Bronchial epithelial cell (primary cell): ENCODE measurements around the gene EIF3B. TPM values are rescaled to one million over a fixed set of nuclear protein-coding genes. Genes with fewer than 3 reads are reported as not detected.
A peak's percentile ranks its signal among the peaks of the same experiment; 100 is the strongest.

Source experiments
- DNase-seq: peaks from one replicate; pipeline ENCODE4 v3.0.0-alpha.2; 2010; ENCODE audit warnings: low read depth
- FAIRE-seq: peaks from 2 replicates; lab custom pipeline; 2011; peaks lifted over from hg19 to GRCh38; lab: Jason Lieb, UNC
- H3K27me3 ChIP-seq: 2 replicates; pipeline ENCODE4 v1.5.1; 2011; ENCODE audit warnings: low read length; ENCODE audit not compliant: control insufficient read depth, insufficient read depth
- H3K36me3 ChIP-seq: 2 replicates; pipeline ENCODE4 v1.5.1; 2011; ENCODE audit warnings: low read length; ENCODE audit not compliant: control insufficient read depth, insufficient read depth
- H3K4me3 ChIP-seq: 2 replicates; pipeline ENCODE4 v1.5.1; 2011; ENCODE audit warnings: mild to moderate bottlenecking, low read depth, low read length, control low read depth
- total RNA-seq: library from RNA; depleted of rRNA; stranded (reverse); fragments of >200 nt; gene quantifications from 2 replicates; pipeline ENCODE4 v1.2.1, GENCODE V29; 2014
- TF ChIP-seq, protein P1 (sequence below): IDR thresholded peaks from 2 replicates; pipeline ENCODE4 v1.5.1; 2011; ENCODE audit warnings: mild to moderate bottlenecking, moderate library complexity, low read length, control low read depth, inconsistent platforms; ENCODE audit not compliant: insufficient read depth, severe bottlenecking

Gene EIF3B
- total RNA-seq, 1 donor from 2014 or later: 262 TPM

DNA sequence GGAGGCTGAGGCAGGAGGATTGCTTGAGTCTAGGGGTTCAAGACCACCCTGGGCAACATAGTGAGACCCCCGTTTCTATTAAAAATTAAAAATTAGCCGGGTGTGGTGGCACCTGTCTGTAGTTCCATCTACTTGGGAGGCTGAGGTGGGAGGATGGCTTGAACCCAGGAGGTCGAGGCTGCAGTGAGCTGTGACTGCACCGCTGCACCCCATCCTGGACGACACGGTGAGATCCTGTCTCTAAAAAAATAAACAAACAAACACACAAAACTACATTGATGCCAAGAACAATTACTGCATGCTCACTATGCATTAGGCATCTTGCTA is 48.0 kb downstream of the EIF3B start:
- H3K4me3 ChIP-seq: peak overlapping the region; percentile 54
- H3K27me3 ChIP-seq: no peaks in the 10 kb centered on the region
- no peak for FAIRE-seq
- TF ChIP-seq, protein P1, sequence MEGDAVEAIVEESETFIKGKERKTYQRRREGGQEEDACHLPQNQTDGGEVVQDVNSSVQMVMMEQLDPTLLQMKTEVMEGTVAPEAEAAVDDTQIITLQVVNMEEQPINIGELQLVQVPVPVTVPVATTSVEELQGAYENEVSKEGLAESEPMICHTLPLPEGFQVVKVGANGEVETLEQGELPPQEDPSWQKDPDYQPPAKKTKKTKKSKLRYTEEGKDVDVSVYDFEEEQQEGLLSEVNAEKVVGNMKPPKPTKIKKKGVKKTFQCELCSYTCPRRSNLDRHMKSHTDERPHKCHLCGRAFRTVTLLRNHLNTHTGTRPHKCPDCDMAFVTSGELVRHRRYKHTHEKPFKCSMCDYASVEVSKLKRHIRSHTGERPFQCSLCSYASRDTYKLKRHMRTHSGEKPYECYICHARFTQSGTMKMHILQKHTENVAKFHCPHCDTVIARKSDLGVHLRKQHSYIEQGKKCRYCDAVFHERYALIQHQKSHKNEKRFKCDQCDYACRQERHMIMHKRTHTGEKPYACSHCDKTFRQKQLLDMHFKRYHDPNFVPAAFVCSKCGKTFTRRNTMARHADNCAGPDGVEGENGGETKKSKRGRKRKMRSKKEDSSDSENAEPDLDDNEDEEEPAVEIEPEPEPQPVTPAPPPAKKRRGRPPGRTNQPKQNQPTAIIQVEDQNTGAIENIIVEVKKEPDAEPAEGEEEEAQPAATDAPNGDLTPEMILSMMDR: no peak
- H3K36me3 ChIP-seq: no peaks in the 10 kb centered on the region
- no peak for DNase-seq

DNA sequence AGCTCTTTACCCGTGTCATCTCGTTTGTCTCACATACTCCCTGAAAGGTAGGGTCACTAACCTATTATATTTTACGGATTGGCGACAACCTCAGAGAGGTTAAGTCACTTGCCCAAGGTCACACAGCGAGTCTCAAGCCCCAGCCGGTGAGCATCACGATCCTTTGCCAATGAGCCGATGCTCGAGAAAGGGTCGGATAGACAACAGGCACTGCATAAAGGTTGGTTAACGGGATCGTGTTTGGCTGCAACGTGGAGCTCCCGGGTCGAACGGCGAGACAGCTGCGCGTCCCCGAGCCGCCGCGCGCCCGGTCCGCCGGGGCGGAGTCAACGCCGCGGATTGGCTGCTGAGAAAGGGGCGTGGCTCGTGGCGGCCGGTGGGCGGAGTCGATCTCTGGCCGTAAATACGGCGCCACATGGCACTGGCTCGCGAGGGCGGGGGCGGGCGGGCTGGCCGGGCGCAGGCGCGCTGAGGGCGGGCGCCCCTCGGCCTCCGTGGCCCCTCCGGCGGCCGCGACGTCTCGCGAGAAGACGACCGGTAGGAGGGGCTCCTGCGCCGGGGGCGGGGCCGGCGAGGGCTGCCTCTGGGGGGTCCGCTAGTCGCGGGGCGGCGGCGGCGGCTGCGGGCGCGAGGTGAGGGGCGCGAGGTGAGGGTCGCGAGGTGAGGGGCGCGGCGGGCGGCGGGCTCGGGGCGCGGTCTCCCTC is 48.5 kb downstream of the EIF3B start, which contains the start of gene CHST12:
CHST12 (plus strand) TSS at position 598 of the 704 bp plus-strand sequence. CDS start 29,029 bp downstream, outside the sequence.
- Histone ChIP-seq H3K27me3 (no peaks in the 10 kb centered on the region), H3K4me3 (peak within 1 kb of the TSS; percentile 54), H3K36me3 (no peaks in the 10 kb centered on the region)
- DNase-seq (peak; percentile 74), FAIRE-seq (no peak)
- TF ChIP-seq, protein P1: no peak

GRCh38 chr7:2403718-2404648 is 49.4 kb downstream of the EIF3B start:
- peak overlapping the region; percentile 54 for H3K4me3 ChIP-seq
- H3K27me3 ChIP-seq: no peaks in the 10 kb centered on the region
- TF ChIP-seq, protein P1: peak; percentile 13
- DNase-seq: no peak
- H3K36me3 ChIP-seq: no peaks in the 10 kb centered on the region
- FAIRE-seq: no peak

DNA sequence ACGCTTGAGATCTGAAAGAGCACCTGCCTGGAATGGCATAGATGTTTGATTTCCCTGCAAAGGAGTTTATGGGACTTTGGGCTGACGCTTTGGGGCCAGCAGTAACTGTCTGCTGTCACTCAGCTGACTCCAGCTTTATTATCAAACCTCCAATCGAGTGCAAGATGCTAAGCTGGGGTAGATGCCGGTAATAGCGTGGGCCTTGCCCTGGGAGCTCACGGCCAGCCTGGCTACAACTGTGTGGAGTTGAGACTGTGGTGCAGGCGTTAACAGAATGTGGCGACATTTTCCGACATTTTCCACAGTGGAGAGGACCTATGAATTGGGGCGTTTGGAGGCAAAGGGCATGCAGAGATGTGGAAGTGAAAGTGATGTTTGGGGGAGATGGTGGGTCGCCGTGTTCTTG is 50.1 kb downstream of the EIF3B start:
- TF ChIP-seq, protein P1: no peak
- DNase-seq: no peak
- no peaks in the 10 kb centered on the region for H3K36me3 ChIP-seq
- no peaks in the 10 kb centered on the region for H3K27me3 ChIP-seq
- no peak overlapping the region for H3K4me3 ChIP-seq
- FAIRE-seq: no peak

DNA sequence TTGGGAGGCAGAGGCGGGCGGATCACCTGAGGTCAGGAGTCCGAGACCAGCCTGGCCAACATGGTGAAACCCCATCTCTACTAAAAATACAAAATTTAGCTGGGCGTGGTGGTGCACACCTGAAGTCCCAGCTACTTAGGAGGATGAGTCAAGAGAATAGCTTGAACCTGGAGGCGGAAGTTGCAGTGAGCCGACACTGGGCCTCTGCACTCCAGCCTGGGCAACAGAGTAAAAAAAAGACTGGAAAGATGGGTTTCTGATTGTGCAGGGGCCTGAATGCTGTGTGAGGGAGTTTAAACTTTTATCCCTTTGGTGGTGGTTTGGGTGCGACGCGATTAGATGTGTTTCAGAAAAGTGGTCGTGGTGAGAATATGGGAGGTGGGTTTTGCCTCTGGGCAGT is 50.6 kb downstream of the EIF3B start:
- H3K4me3 ChIP-seq: no peak overlapping the region
- no peak for DNase-seq
- no peaks in the 10 kb centered on the region for H3K36me3 ChIP-seq
- TF ChIP-seq, protein P1: no peak
- H3K27me3 ChIP-seq: no peaks in the 10 kb centered on the region
- FAIRE-seq: no peak
